Endothelial cell of umbilical vein (primary cell): ENCODE results near the gene PLA2G4B.

Source experiments
- CTCF ChIP-seq, 2 donors: IDR thresholded peaks; 1 replicate in 1 of 2; 2 replicates in 1 of 2; pipeline ENCODE4 v1.5.1; 2011; ENCODE audit warnings: low read length in 2 of 2, mild to moderate bottlenecking in 2 of 2, moderate library complexity in 2 of 2, control low read depth in 1 of 2, inconsistent platforms in 1 of 2, low read depth in 1 of 2; ENCODE audit not compliant: insufficient read depth in 1 of 2; ENCODE audit errors: extremely low read depth in 1 of 2
- EZH2 ChIP-seq: IDR thresholded peaks from 2 replicates; pipeline ENCODE4 v1.6.1; 2012; ENCODE audit warnings: borderline replicate concordance, low read depth, mild to moderate bottlenecking, moderate library complexity, low read length, inconsistent platforms; ENCODE audit not compliant: severe bottlenecking
- JUN ChIP-seq: IDR thresholded peaks from 2 replicates; pipeline ENCODE4 v1.6.1; 2011; ENCODE audit warnings: borderline replicate concordance, low read depth; ENCODE audit not compliant: insufficient read length, insufficient read depth
- MYC ChIP-seq: IDR thresholded peaks from one replicate; pipeline ENCODE4 v1.6.1; 2011; ENCODE audit warnings: mild to moderate bottlenecking, low read depth, low read length
- POLR2A ChIP-seq: IDR thresholded peaks from 2 replicates; pipeline ENCODE4 v1.6.1; 2012; ENCODE audit warnings: low read depth, mild to moderate bottlenecking, control low read depth, low read length
- POLR2AphosphoS5 ChIP-seq: IDR thresholded peaks from 2 replicates; pipeline ENCODE4 v1.6.1; 2012; ENCODE audit warnings: low read depth, mild to moderate bottlenecking, control low read depth, low read length, moderate library complexity; ENCODE audit not compliant: insufficient read depth

GRCh38 chr15:41895491-41895890 is 56.8 kb downstream of the PLA2G4B start:
- no peak for TF ChIP-seq CTCF (IDR thresholded peaks at IDR 0.05; ENCODE audit: extremely low read depth in 1 of 2, insufficient read depth in 1 of 2, low read depth in 1 of 2, low read length in 2 of 2)
- no peak for TF ChIP-seq POLR2A
- no peak for TF ChIP-seq EZH2
- no peak for TF ChIP-seq MYC
- no peak for TF ChIP-seq POLR2AphosphoS5
- no peak for TF ChIP-seq JUN
